Cardiac ventricle fibroblast (primary cell): ENCODE results near the gene RASL12. TPM values are rescaled to one million over a fixed set of nuclear protein-coding genes. Genes with fewer than 3 reads are reported as not detected.

Experiments
- total RNA-seq: library from RNA; depleted of rRNA; stranded (reverse); fragments of >200 nt; gene quantifications from 2 replicates; pipeline ENCODE4 v1.2.3, GENCODE V29; 2015

RASL12 gene
- 6.7 and 8.1 TPM in 2 replicates for total RNA-seq

GRCh38 chr15:65067645-65068402, at the start of gene RASL12:
Gene RASL12 (minus strand): TSS chr15:65067991. CDS start chr15:65067835, 156 bp downstream.

GRCh38 chr15:65115086-65115485, 47.3 kb upstream of the RASL12 start, which contains the start of gene UBAP1L:
Gene UBAP1L (minus strand): TSS chr15:65115200. CDS start chr15:65106215, 8,985 bp downstream.

GRCh38 chr15:65076486-65077290, 8.9 kb upstream of the RASL12 start, which contains the start of gene KBTBD13:
Gene KBTBD13 (plus strand): TSS chr15:65076746. CDS start chr15:65076816, 70 bp downstream.

DNA sequence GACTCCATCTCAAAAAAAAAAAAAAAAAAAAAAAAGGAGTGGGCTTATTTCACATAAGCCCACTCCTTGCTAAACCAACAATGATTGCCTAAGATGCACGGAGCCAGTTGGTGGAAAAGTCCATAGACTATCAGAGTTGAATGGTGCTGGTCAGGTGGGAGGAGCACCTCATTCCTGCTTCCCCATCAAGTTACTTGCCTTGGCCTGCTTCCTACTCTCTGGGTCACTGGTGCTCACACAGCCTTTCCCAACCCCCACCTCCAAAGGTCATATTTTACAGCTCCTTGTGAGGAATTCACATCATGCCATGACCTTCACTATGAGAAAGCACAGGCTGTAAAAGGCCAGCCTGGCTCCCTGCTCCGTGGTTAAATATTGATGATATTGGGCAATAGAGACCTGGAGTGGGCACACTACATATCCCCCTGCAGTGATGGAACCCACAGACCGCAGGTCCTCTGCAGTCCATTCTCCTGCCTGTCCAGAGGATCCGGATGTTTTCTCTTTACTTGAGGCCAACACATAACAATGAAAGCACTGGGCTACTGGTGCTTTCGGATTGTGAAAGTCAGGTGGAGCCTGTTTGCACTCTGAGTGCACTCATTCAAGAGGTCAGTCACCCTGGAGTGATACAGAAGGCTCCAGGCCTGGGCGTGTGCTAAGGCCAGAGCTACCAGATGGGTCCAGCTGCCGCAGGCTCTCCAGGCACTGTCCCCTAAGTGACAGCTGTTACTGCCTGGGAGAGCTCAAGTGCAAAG, 22.9 kb downstream of the RASL12 start, which contains the start of gene SLC51B:
Gene SLC51B (plus strand): TSS at position 664 of the 758 bp plus-strand sequence. CDS start 4,618 bp downstream, outside the sequence.

DNA sequence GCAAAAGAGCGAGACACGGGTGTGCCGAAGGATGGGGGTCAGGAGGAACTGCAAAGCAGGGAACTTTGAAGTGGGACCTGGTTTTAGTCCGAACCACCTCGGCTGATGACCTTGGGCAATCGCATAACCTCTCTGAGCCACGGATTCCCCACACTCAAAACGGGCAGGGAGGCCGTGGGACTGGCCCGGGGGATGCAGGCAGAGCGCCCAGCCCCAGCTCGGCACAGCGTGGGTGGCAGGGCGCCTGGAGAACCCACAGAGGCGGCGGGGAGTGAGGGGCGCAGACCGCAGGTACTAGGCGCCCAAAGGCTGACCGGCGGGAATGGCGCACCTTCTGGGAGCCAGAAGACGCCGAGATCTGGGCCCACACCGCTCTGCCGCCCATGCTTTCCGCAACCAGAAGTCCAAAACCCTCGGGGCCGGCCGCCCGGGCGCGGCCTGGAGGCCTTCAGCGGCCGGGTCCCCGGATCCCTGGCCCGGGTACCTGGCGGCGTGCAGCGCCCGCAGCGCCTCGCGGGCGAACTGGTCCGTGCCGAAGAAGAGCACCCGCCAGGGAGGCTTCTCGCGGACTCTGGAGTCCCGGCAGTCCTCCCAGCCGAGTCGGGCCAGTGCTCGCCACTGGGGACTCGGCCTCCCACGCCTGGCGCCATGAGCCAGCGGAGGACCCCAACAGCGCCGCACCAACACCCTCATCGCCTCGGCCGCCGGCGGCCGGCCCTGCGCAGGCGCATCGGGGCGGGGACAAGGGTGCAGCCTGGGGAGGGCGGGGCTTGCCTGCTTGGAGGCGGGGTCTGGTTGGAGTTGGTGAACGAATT, 38.7 kb downstream of the RASL12 start, which contains the start of gene MTFMT:
Gene MTFMT (minus strand): TSS at position 719 of the 815 bp plus-strand sequence. CDS start 26 bp downstream, at position 693.

Other genes with a start within 250 kb of the RASL12 start
- 4.0 and 6.2 TPM in 2 replicates for gene PIF1, start 242.3 kb downstream of the RASL12 start, total RNA-seq
- 18.7 and 22.7 TPM in 2 replicates for gene PLEKHO2, start 226.1 kb downstream of the RASL12 start, total RNA-seq
- gene ANKDD1A, start 156.1 kb downstream of the RASL12 start, total RNA-seq, result 3.3 and 3.6 TPM in 2 replicates
- 69.1 and 69.5 TPM in 2 replicates for gene SPG21, start 78.1 kb downstream of the RASL12 start, total RNA-seq
- gene MTFMT, start 38.4 kb downstream of the RASL12 start, total RNA-seq, result 16.2 and 21.5 TPM in 2 replicates
- gene SLC51B, start 22.6 kb downstream of the RASL12 start, total RNA-seq, result not detected in 2 replicates
- gene KBTBD13, start 8.8 kb upstream of the RASL12 start, total RNA-seq, result not detected in 2 replicates
- gene UBAP1L, start 47.2 kb upstream of the RASL12 start, total RNA-seq, result 0.39 and 0.75 TPM in 2 replicates
- gene PDCD7, start 65.8 kb upstream of the RASL12 start, total RNA-seq, result 21.8 and 30.0 TPM in 2 replicates
- gene CLPX, start 117.4 kb upstream of the RASL12 start, total RNA-seq, result 24.2 and 33.9 TPM in 2 replicates
- 5.5 and 6.7 TPM in 2 replicates for gene CILP, start 143.5 kb upstream of the RASL12 start, total RNA-seq
- gene PARP16, start 218.9 kb upstream of the RASL12 start, total RNA-seq, result 4.0 and 5.2 TPM in 2 replicates
- gene RNU5A-1, start 228.1 kb upstream of the RASL12 start, total RNA-seq, result not detected in 2 replicates
- gene RNU5B-1, start 236.7 kb upstream of the RASL12 start, total RNA-seq, result not detected in 2 replicates